HEK293 (cell line): ENCODE results near the gene COPB1.

Experiments used
- CTCF ChIA-PET: fragments of 350-600 bp; formaldehyde crosslinking; extraction: SDS; loops from one replicate; lab custom pipeline; 2021; ENCODE audit warnings: antibody characterized with exemption; lab: Yijun Ruan, JAX
- POLR2A ChIA-PET: fragments of 300-600 bp; formaldehyde crosslinking; extraction: SDS; loops from one replicate; lab custom pipeline; 2020; ENCODE audit warnings: antibody characterized with exemption, inconsistent platforms; lab: Yijun Ruan, JAX
- H3K27ac ChIP-seq: fragments of 200-500 bp; sonication (Bioruptor generic); 2 replicates; pipeline ENCODE4 v1.5.1; 2014; ENCODE audit warnings: low read depth, low read length, control low read depth, inconsistent platforms; ENCODE audit errors: extremely low read depth
- H3K36me3 ChIP-seq, 2 experiments: fragments of 200-500 bp in 1 of 2; sonication (Bioruptor generic) in 1 of 2; 1 replicate in 1 of 2; 2 replicates in 1 of 2; pipeline ENCODE4 v1.5.1; 2014 to 2017; ENCODE audit warnings: inconsistent platforms in 2 of 2, low read length in 2 of 2; ENCODE audit not compliant: control insufficient read depth in 2 of 2, insufficient read depth in 1 of 2
- H3K4me1 ChIP-seq: fragments of 200-500 bp; sonication (Bioruptor generic); 2 replicates; pipeline ENCODE4 v1.5.1; 2014; ENCODE audit warnings: mild to moderate bottlenecking, low read length, inconsistent platforms; ENCODE audit not compliant: control insufficient read depth, insufficient read depth
- H3K4me3 ChIP-seq: 2 replicates; pipeline ENCODE4 v1.5.1; 2011; ENCODE audit warnings: low read depth, mild to moderate bottlenecking, control low read depth, low read length, moderate library complexity
- H3K9me3 ChIP-seq: fragments of 200-500 bp; sonication (Bioruptor generic); 2 replicates; pipeline ENCODE4 v1.5.1; 2014; ENCODE audit warnings: low read depth, low read length, inconsistent platforms; ENCODE audit not compliant: control insufficient read depth, insufficient read depth
- GLI2 ChIP-seq: fragments of 450-650 bp; formaldehyde crosslinking; IDR thresholded peaks from 2 replicates; pipeline ENCODE4; 2017; ENCODE audit warnings: missing biosample characterization, missing genetic modification characterization, low read depth, borderline replicate concordance
- HOXD13 ChIP-seq: sonication (generic); formaldehyde crosslinking; IDR thresholded peaks from 2 replicates; pipeline ENCODE4 v1.8.0; 2022; ENCODE audit warnings: missing genetic modification reagents, borderline replicate concordance
- ZBTB7A ChIP-seq: fragments of 450-650 bp; formaldehyde crosslinking; IDR thresholded peaks from 2 replicates; pipeline ENCODE4 v1.5.1; 2016; ENCODE audit warnings: low read depth, missing biosample characterization, missing genetic modification characterization
- ZFP41 ChIP-seq: fragments of 450-650 bp; formaldehyde crosslinking; IDR thresholded peaks from 2 replicates; pipeline ENCODE4 v1.5.1; 2016; ENCODE audit warnings: missing biosample characterization, missing genetic modification characterization, borderline replicate concordance
- ZIC2 ChIP-seq: fragments of 450-650 bp; formaldehyde crosslinking; IDR thresholded peaks from 2 replicates; pipeline ENCODE4 v1.5.1; 2016; ENCODE audit warnings: missing biosample characterization, missing genetic modification characterization
- ZNF174 ChIP-seq: fragments of 450-650 bp; formaldehyde crosslinking; IDR thresholded peaks from 2 replicates; pipeline ENCODE4 v1.5.0; 2017; ENCODE audit warnings: missing biosample characterization, mild to moderate bottlenecking, missing genetic modification characterization
- ZNF274 ChIP-seq, 2 experiments: fragments of 200-500 bp in 1 of 2; fragments of 450-650 bp in 1 of 2; sonication (Bioruptor generic) in 1 of 2; formaldehyde crosslinking in 1 of 2; IDR thresholded peaks; 2 replicates each; pipeline versions ENCODE4 v1.5.1 to v1.6.1; 2014 to 2016; ENCODE audit warnings: borderline replicate concordance in 1 of 2, inconsistent platforms in 1 of 2, low read length in 1 of 2, missing biosample characterization in 1 of 2, missing genetic modification characterization in 1 of 2
- ZNF366 ChIP-seq: fragments of 450-650 bp; formaldehyde crosslinking; conservative IDR thresholded peaks from 2 replicates; pipeline ENCODE4 v1.5.1; 2016; ENCODE audit warnings: missing biosample characterization, missing genetic modification characterization
- ZNF501 ChIP-seq: fragments of 450-650 bp; formaldehyde crosslinking; IDR thresholded peaks from 2 replicates; pipeline ENCODE4 v1.5.1; 2016; ENCODE audit warnings: missing biosample characterization, missing genetic modification characterization
- ZNF521 ChIP-seq: fragments of 450-650 bp; formaldehyde crosslinking; IDR thresholded peaks from 2 replicates; pipeline ENCODE4 v1.5.1; 2017; ENCODE audit warnings: missing biosample characterization, mild to moderate bottlenecking, missing genetic modification characterization
- ZNF544 ChIP-seq: fragments of 450-650 bp; formaldehyde crosslinking; IDR thresholded peaks from 2 replicates; pipeline ENCODE4 v1.5.0; 2017; ENCODE audit warnings: missing biosample characterization, missing genetic modification characterization
- ZNF621 ChIP-seq: fragments of 450-650 bp; formaldehyde crosslinking; IDR thresholded peaks from 2 replicates; pipeline ENCODE4 v1.5.1; 2017; ENCODE audit warnings: missing biosample characterization, missing genetic modification characterization
- ZNF670 ChIP-seq: fragments of 450-650 bp; formaldehyde crosslinking; IDR thresholded peaks from 2 replicates; pipeline ENCODE4 v1.5.1; 2016; ENCODE audit warnings: missing biosample characterization, missing genetic modification characterization, low read depth
- ZSCAN16 ChIP-seq: fragments of 450-650 bp; formaldehyde crosslinking; IDR thresholded peaks from 2 replicates; pipeline ENCODE4 v1.5.1; 2016; ENCODE audit warnings: missing biosample characterization, missing genetic modification characterization
- ZSCAN23 ChIP-seq: fragments of 450-650 bp; formaldehyde crosslinking; IDR thresholded peaks from 2 replicates; pipeline ENCODE4 v1.5.1; 2016; ENCODE audit warnings: missing biosample characterization, missing genetic modification characterization
- ZXDB ChIP-seq: fragments of 450-650 bp; formaldehyde crosslinking; IDR thresholded peaks from 2 replicates; pipeline ENCODE4 v1.5.1; 2016; ENCODE audit warnings: missing biosample characterization, missing genetic modification characterization
- TF ChIP-seq, protein P1 (sequence below): fragments of 450-650 bp; formaldehyde crosslinking; IDR thresholded peaks from 2 replicates; pipeline ENCODE4 v1.5.1; 2016; ENCODE audit warnings: missing biosample characterization, missing genetic modification characterization
- TF ChIP-seq, protein P2 (sequence below): fragments of 450-650 bp; formaldehyde crosslinking; IDR thresholded peaks from 2 replicates; pipeline ENCODE4 v1.5.1; 2017; ENCODE audit warnings: missing biosample characterization, missing genetic modification characterization

The COPB1 gene

DNA sequence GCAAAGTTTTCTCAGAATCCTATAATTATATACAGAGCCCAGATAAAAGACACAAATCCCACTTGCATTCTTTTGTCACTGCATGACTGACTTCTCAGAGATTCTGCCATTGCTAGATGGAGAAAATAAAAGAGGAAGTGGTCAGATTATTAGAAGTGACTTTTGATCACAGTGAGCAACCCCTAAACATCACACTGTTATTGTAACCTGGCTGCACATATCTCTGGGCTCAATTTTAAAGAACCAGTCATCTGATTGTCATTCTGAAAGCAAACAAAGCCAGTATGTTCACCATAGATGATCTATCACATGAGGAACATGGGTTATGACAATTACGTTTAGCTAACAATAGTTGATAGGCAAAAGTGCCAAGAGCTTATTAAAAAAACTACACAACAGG, 47.8 kb downstream of the COPB1 start:
- POLR2A ChIA-PET = no interaction called here
- CTCF ChIA-PET = interaction anchor here (1.4 to 6.7 kb wide), 2 partner anchors 149 to 495 kb away, joined by 3 to 110 read pairs; no protein-coding TSS in a partner anchor
- no peak for TF ChIP-seq ZBTB7A
- TF ChIP-seq, protein P1, sequence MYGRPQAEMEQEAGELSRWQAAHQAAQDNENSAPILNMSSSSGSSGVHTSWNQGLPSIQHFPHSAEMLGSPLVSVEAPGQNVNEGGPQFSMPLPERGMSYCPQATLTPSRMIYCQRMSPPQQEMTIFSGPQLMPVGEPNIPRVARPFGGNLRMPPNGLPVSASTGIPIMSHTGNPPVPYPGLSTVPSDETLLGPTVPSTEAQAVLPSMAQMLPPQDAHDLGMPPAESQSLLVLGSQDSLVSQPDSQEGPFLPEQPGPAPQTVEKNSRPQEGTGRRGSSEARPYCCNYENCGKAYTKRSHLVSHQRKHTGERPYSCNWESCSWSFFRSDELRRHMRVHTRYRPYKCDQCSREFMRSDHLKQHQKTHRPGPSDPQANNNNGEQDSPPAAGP (tag by site-specific recombination) = no peak
- no peak for TF ChIP-seq ZXDB (tag by site-specific recombination)
- TF ChIP-seq ZNF174 = no peak
- TF ChIP-seq ZNF274 (IDR thresholded peaks at IDR 0.05; ENCODE audit: low read length) = no peak
- TF ChIP-seq ZNF274 (tag by site-specific recombination; IDR thresholded peaks at IDR 0.05; ENCODE audit: borderline replicate concordance) = no peak
- TF ChIP-seq ZNF366 (tag by site-specific recombination) = no peak
- TF ChIP-seq ZNF521 = no peak
- no peak for TF ChIP-seq ZNF544 (tag by site-specific recombination)
- TF ChIP-seq ZNF621 (tag by site-specific recombination) = no peak
- no peak for TF ChIP-seq HOXD13 (CRISPR knock-in tag)
- TF ChIP-seq, protein P2, sequence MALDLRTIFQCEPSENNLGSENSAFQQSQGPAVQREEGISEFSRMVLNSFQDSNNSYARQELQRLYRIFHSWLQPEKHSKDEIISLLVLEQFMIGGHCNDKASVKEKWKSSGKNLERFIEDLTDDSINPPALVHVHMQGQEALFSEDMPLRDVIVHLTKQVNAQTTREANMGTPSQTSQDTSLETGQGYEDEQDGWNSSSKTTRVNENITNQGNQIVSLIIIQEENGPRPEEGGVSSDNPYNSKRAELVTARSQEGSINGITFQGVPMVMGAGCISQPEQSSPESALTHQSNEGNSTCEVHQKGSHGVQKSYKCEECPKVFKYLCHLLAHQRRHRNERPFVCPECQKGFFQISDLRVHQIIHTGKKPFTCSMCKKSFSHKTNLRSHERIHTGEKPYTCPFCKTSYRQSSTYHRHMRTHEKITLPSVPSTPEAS (tag by site-specific recombination) = no peak
- no peak for TF ChIP-seq ZNF501 (tag by site-specific recombination)
- no peak overlapping the region for H3K27ac ChIP-seq
- peaks cover 0 to 29% of the 10 kb centered on the region in 2 experiments; a peak in 1 of 3 replicates for H3K36me3 ChIP-seq
- H3K4me3 ChIP-seq = no peak overlapping the region
- H3K4me1 ChIP-seq = no peaks in the 10 kb centered on the region
- no peaks in the 10 kb centered on the region for H3K9me3 ChIP-seq

DNA sequence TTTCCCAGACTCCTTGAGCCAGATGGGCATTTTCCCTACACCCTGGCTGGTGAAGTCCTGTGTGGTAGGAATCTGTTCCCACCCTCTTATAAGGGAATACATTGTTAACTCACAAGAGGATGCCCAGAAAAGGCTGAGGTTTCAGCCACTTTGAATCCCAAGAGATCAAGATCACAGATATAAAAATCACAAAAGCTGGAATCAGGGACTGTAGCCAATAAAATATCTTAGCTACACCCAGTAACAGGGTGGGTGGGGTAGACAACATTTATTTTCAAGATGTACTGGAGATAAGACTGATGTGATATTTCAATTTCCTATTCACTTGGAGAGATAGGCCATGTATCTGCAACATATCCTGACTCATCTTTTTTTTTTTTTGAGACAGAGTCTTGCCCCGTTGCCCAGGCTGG, 50.3 kb downstream of the COPB1 start:
- no peak for TF ChIP-seq ZSCAN23 (tag by site-specific recombination)
- TF ChIP-seq ZFP41 (tag by site-specific recombination) = no peak
- no peak for TF ChIP-seq ZNF501 (tag by site-specific recombination)
- no peak for TF ChIP-seq ZSCAN16 (tag by site-specific recombination)
- no peak for TF ChIP-seq ZNF670 (tag by site-specific recombination)
- TF ChIP-seq GLI2 = no peak
- Histone ChIP-seq H3K9me3 (no peaks in the 10 kb centered on the region), H3K36me3 (peaks cover 0 to 14% of the 10 kb centered on the region in 2 experiments; a peak in 1 of 3 replicates), H3K27ac (no peak overlapping the region), H3K4me3 (no peak overlapping the region), H3K4me1 (no peaks in the 10 kb centered on the region)
- CTCF ChIA-PET = interaction anchor here (0.7 to 2.7 kb wide), 2 partner anchors 31 to 521 kb away, joined by 5 to 13 read pairs; no protein-coding TSS in a partner anchor
- POLR2A ChIA-PET = no interaction called here

DNA sequence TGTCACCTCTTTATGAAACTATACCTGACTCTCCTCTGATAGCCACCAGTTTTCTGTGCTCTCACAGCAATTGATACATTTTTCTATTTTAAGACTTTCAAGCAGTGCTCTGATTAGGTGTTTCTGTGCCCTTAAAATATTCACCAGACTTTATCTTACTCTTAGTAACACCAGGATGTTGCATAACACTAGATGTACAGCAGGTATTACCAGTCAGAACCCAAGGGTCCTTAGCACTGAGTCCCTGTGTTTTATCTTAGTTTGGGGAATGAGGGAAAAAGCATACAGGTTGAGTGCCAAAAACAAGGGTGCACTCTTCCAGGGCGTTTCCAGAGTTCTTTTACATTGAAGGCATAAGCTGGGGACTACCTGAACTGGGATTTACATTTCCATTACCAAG, 51.4 kb downstream of the COPB1 start:
- Histone ChIP-seq H3K9me3 (no peaks in the 10 kb centered on the region), H3K4me1 (no peaks in the 10 kb centered on the region), H3K36me3 (peaks cover 0 to 13% of the 10 kb centered on the region in 2 experiments; a peak in 1 of 3 replicates)
- CTCF ChIA-PET = interaction anchor here (2.7 kb wide), 1 partner anchor 30 kb away, joined by 13 read pairs; no protein-coding TSS in a partner anchor
- no peak for TF ChIP-seq ZIC2 (tag by site-specific recombination)
- TF ChIP-seq, all 188 proteins: peak for 0
- H3K27ac ChIP-seq = no peak overlapping the region
- no peak overlapping the region for H3K4me3 ChIP-seq
- POLR2A ChIA-PET = no interaction called here
